GM21447 (cell line): ENCODE results near the gene NABP2.
"Not testable (repeated sequence)": the region's sequence is repeated elsewhere in the genome, so short reads cannot be mapped to it uniquely, and the experiment has no call there.

Source experiments
- ATAC-seq: cut with Tn5 transposase; IDR thresholded peaks from one replicate; pipeline ENCODE4 v1.9.1; 2021; ENCODE audit not compliant: unreplicated experiment

Gene NABP2

GRCh38 chr12:56272468-56272867 lies 48.3 kb downstream of the NABP2 start:
- not testable (repeated sequence) for ATAC-seq

- no peak for ATAC-seq
Observed at GRCh38 chr12:56274299-56274698, 50.2 kb downstream of the NABP2 start.

- no peak for ATAC-seq
Observed at GRCh38 chr12:56278905-56279304, 54.8 kb downstream of the NABP2 start.
